T-cell (primary cell): ENCODE data around the gene CTNND2. TPM values are rescaled to one million over a fixed set of nuclear protein-coding genes. Genes with fewer than 3 reads are reported as not detected.

Experiments used
- ATAC-seq, 4 experiments: fragments of 200-7000 bp in 3 of 4; fragments of 150-1000 bp in 1 of 4; cut with Tn5 transposase; replicated peaks in 1 of 4; 1 replicate in 3 of 4; 2 replicates in 1 of 4; pipeline ENCODE4 v1.10.0; 2021; ENCODE audit warnings: moderate library complexity in 3 of 4, mild to moderate bottlenecking in 2 of 4, moderate number of reproducible peaks in 1 of 4
- CTCF ChIA-PET, 2 donors: fragments of 300-600 bp; sonication (Branson Sonifier 250); formaldehyde crosslinking; loops; one replicate each; lab custom pipeline; 2022; ENCODE audit warnings: antibody characterized with exemption in 2 of 2; lab: Charles Lee
- POLR2A ChIA-PET, 2 donors: fragments of 300-600 bp; sonication (Branson Sonifier 250); formaldehyde crosslinking; loops; one replicate each; lab custom pipeline; 2022; ENCODE audit warnings: antibody characterized with exemption in 2 of 2; lab: Charles Lee
- DNase-seq, 35 experiments: peaks; one replicate each; pipeline versions ENCODE4 v3.0.0 to v3.0.0-alpha.2; 2013 to 2023
- H3K27ac ChIP-seq: one replicate; pipeline ENCODE4 v1.5.1; 2013; ENCODE audit warnings: low read length
- H3K27me3 ChIP-seq, 2 experiments: replicated peaks in 1 of 2; 1 replicate in 1 of 2; 2 replicates in 1 of 2; pipeline versions ENCODE4 v1.6.1 to v1.7.0; 2013; ENCODE audit warnings: low read length in 1 of 2, mixed read lengths in 1 of 2; ENCODE audit not compliant: control insufficient read depth in 2 of 2, insufficient read depth in 2 of 2; ENCODE audit errors: extremely low read depth in 1 of 2
- H3K36me3 ChIP-seq, 2 donors: 1 replicate in 1 of 2; 2 replicates in 1 of 2; pipeline versions ENCODE4 v1.6.1 to v1.7.0; 2013; ENCODE audit warnings: low read length in 1 of 2; ENCODE audit not compliant: control insufficient read depth in 2 of 2, insufficient read depth in 1 of 2; ENCODE audit errors: extremely low read depth in 1 of 2
- H3K4me1 ChIP-seq, 2 experiments: 1 replicate in 1 of 2; 2 replicates in 1 of 2; pipeline versions ENCODE4 v1.6.1 to v1.7.0; 2013; ENCODE audit warnings: low read length in 2 of 2, mixed read lengths in 1 of 2; ENCODE audit not compliant: insufficient read depth in 2 of 2, control insufficient read depth in 1 of 2; ENCODE audit errors: extremely low read depth in 1 of 2
- H3K4me3 ChIP-seq, 2 donors: 1 replicate in 1 of 2; 2 replicates in 1 of 2; pipeline versions ENCODE4 v1.5.1 to v1.7.0; 2013; ENCODE audit warnings: mild to moderate bottlenecking in 2 of 2, low read length in 1 of 2, moderate library complexity in 1 of 2; ENCODE audit not compliant: control insufficient read depth in 1 of 2; ENCODE audit errors: extremely low read depth in 1 of 2
- H3K9me3 ChIP-seq: 2 replicates; pipeline ENCODE4 v1.7.0; 2013
- H3K27ac Mint-ChIP-seq, 2 donors: one replicate each; pipeline ENCODE4 v1.8.0; 2020 to 2021; ENCODE audit warnings: mild to moderate bottlenecking in 2 of 2, mixed read lengths in 2 of 2
- H3K27me3 Mint-ChIP-seq, 2 donors: one replicate each; pipeline ENCODE4 v1.8.0; 2021 to 2022; ENCODE audit warnings: mixed read lengths in 2 of 2
- H3K36me3 Mint-ChIP-seq: one replicate; pipeline ENCODE4 v1.8.0; 2021; ENCODE audit warnings: mixed read lengths
- H3K4me1 Mint-ChIP-seq, 3 donors: one replicate each; pipeline ENCODE4 v1.8.0; 2020 to 2022; ENCODE audit warnings: mixed read lengths in 3 of 3, mild to moderate bottlenecking in 1 of 3
- H3K4me3 Mint-ChIP-seq, 3 donors: one replicate each; pipeline ENCODE4 v1.8.0; 2020 to 2022; ENCODE audit warnings: mild to moderate bottlenecking in 3 of 3, mixed read lengths in 3 of 3, moderate library complexity in 3 of 3
- H3K9me3 Mint-ChIP-seq, 3 donors: one replicate each; pipeline ENCODE4 v1.8.0; 2020 to 2022; ENCODE audit warnings: mixed read lengths in 3 of 3
- WGBS: methylation state at CpG from one replicate; pipeline ENCODE4 v1.1.5; 2013; ENCODE audit warnings: missing lambda C conversion rate; ENCODE audit not compliant: insufficient coverage; 5-methylcytosine and 5-hydroxymethylcytosine counted together
- total RNA-seq, 35 experiments: library from RNA in 6 of 35; stranded (reverse) in 6 of 35; fragments of 120-200 nt in 1 of 35; gene quantifications; one replicate each; pipeline versions ENCODE4 v1.2.1 to v1.2.4 and lab custom pipeline; 2013 to 2026

The CTNND2 gene
- total RNA-seq, 5 donors from 2014 or later (not counting 1 experiment from before 2014, with no cell fraction given): 0.22 TPM; not detected in 4

GRCh38 chr5:11599499-11599898, 304.7 kb downstream of the CTNND2 start:
- no peaks in the 10 kb centered on the region for H3K9me3 ChIP-seq
- H3K4me3 ChIP-seq: no peak overlapping the region
- no peak for DNase-seq
- H3K36me3 Mint-ChIP-seq: no peaks in the 10 kb centered on the region
- H3K4me3 Mint-ChIP-seq: no peak overlapping the region
- ATAC-seq: no peak
- ChIA-PET POLR2A (no interaction called here), CTCF (no interaction called here)
- no peaks in the 10 kb centered on the region for H3K4me1 Mint-ChIP-seq
- H3K4me1 ChIP-seq: no peaks in the 10 kb centered on the region
- H3K27me3 ChIP-seq: no peaks in the 10 kb centered on the region
- 73% methylated on average over 4 of the region's 5 CpGs for WGBS
- H3K9me3 Mint-ChIP-seq: peaks cover 0 to 2% (median 0%) of the 10 kb centered on the region in 3 donors
- no peaks in the 10 kb centered on the region for H3K36me3 ChIP-seq
- no peak overlapping the region for H3K27ac ChIP-seq
- no peaks in the 10 kb centered on the region for H3K27me3 Mint-ChIP-seq
- no peak overlapping the region for H3K27ac Mint-ChIP-seq

GRCh38 chr5:11596657-11597071, 307.6 kb downstream of the CTNND2 start:
- ChIA-PET POLR2A (no interaction called here), CTCF (no interaction called here)
- no peak for DNase-seq
- H3K36me3 Mint-ChIP-seq: no peaks in the 10 kb centered on the region
- WGBS: 100% methylated on average over 3 of the region's 5 CpGs
- Histone ChIP-seq H3K27me3 (no peaks in the 10 kb centered on the region), H3K4me3 (no peak overlapping the region), H3K4me1 (no peaks in the 10 kb centered on the region), H3K36me3 (no peaks in the 10 kb centered on the region), H3K27ac (no peak overlapping the region), H3K9me3 (no peaks in the 10 kb centered on the region)
- no peak overlapping the region for H3K4me3 Mint-ChIP-seq
- no peak for ATAC-seq
- H3K27me3 Mint-ChIP-seq: peaks cover 0 to 3% of the 10 kb centered on the region in 2 donors
- no peaks in the 10 kb centered on the region for H3K4me1 Mint-ChIP-seq
- H3K9me3 Mint-ChIP-seq: peaks cover 0 to 9% (median 0%) of the 10 kb centered on the region in 3 donors
- H3K27ac Mint-ChIP-seq: no peak overlapping the region

GRCh38 chr5:11596185-11596584, 308.1 kb downstream of the CTNND2 start:
- no peak overlapping the region for H3K4me3 ChIP-seq
- no CpG with 5 or more reads among the region's 1 CpG for WGBS
- Mint-ChIP-seq H3K27me3 (peaks cover 0 to 3% of the 10 kb centered on the region in 2 donors), H3K27ac (no peak overlapping the region), H3K9me3 (peaks cover 0 to 9% (median 0%) of the 10 kb centered on the region in 3 donors), H3K4me3 (no peak overlapping the region), H3K36me3 (no peaks in the 10 kb centered on the region), H3K4me1 (no peaks in the 10 kb centered on the region)
- H3K9me3 ChIP-seq: no peaks in the 10 kb centered on the region
- ChIA-PET CTCF (no interaction called here), POLR2A (no interaction called here)
- H3K27ac ChIP-seq: no peak overlapping the region
- no peaks in the 10 kb centered on the region for H3K36me3 ChIP-seq
- ATAC-seq (no peak), DNase-seq (no peak)
- H3K27me3 ChIP-seq: no peaks in the 10 kb centered on the region
- no peaks in the 10 kb centered on the region for H3K4me1 ChIP-seq

GRCh38 chr5:11595045-11595444, 309.2 kb downstream of the CTNND2 start:
- H3K9me3 ChIP-seq: no peaks in the 10 kb centered on the region
- H3K4me1 ChIP-seq: no peaks in the 10 kb centered on the region
- no peaks in the 10 kb centered on the region for H3K27me3 ChIP-seq
- no peaks in the 10 kb centered on the region for H3K36me3 ChIP-seq
- H3K27ac Mint-ChIP-seq: no peak overlapping the region
- peaks cover 0 to 3% of the 10 kb centered on the region in 2 donors for H3K27me3 Mint-ChIP-seq
- no peaks in the 10 kb centered on the region for H3K36me3 Mint-ChIP-seq
- ATAC-seq (no peak), DNase-seq (no peak)
- ChIA-PET CTCF (no interaction called here), POLR2A (interaction anchor here in 1 of 2 donors (0.6 kb wide), 1 partner anchor 168 kb away, joined by 3 read pairs; no protein-coding TSS in a partner anchor)
- H3K4me3 ChIP-seq: no peak overlapping the region
- peaks cover 0 to 9% (median 5%) of the 10 kb centered on the region in 3 donors for H3K9me3 Mint-ChIP-seq
- H3K4me3 Mint-ChIP-seq: no peak overlapping the region
- no peaks in the 10 kb centered on the region for H3K4me1 Mint-ChIP-seq
- WGBS: 100% methylated on average over 1 of the region's 3 CpGs
- no peak overlapping the region for H3K27ac ChIP-seq

- H3K27me3 ChIP-seq: no peaks in the 10 kb centered on the region
- no peaks in the 10 kb centered on the region for H3K4me1 Mint-ChIP-seq
- H3K27ac Mint-ChIP-seq: no peak overlapping the region
- ChIA-PET CTCF (no interaction called here), POLR2A (no interaction called here)
- H3K9me3 ChIP-seq: no peaks in the 10 kb centered on the region
- DNase-seq: no peak
- H3K4me3 Mint-ChIP-seq: no peak overlapping the region
- H3K4me3 ChIP-seq: no peak overlapping the region
- H3K4me1 ChIP-seq: no peaks in the 10 kb centered on the region
- H3K36me3 ChIP-seq: no peaks in the 10 kb centered on the region
- H3K27me3 Mint-ChIP-seq: peaks cover 0 to 3% of the 10 kb centered on the region in 2 donors
- no CpG with 5 or more reads among the region's 2 CpGs for WGBS
- no peak for ATAC-seq
- H3K27ac ChIP-seq: no peak overlapping the region
- no peaks in the 10 kb centered on the region for H3K36me3 Mint-ChIP-seq
- H3K9me3 Mint-ChIP-seq: peaks cover 0 to 6% (median 5%) of the 10 kb centered on the region in 3 donors
Observed at GRCh38 chr5:11594021-11594420, 310.2 kb downstream of the CTNND2 start.

GRCh38 chr5:11590475-11590874, 313.8 kb downstream of the CTNND2 start:
- H3K27ac ChIP-seq: no peak overlapping the region
- H3K27me3 Mint-ChIP-seq: peaks cover 0 to 3% of the 10 kb centered on the region in 2 donors
- no peaks in the 10 kb centered on the region for H3K36me3 ChIP-seq
- H3K9me3 ChIP-seq: no peaks in the 10 kb centered on the region
- H3K4me1 Mint-ChIP-seq: peaks cover 0 to 3% (median 0%) of the 10 kb centered on the region in 3 donors
- no peak overlapping the region for H3K27ac Mint-ChIP-seq
- DNase-seq (no peak), ATAC-seq (no peak)
- H3K4me3 ChIP-seq: no peak overlapping the region
- H3K27me3 ChIP-seq: peaks cover 0 to 3% of the 10 kb centered on the region in 2 experiments
- ChIA-PET POLR2A (no interaction called here), CTCF (no interaction called here)
- no peaks in the 10 kb centered on the region for H3K36me3 Mint-ChIP-seq
- H3K4me3 Mint-ChIP-seq: no peak overlapping the region
- H3K9me3 Mint-ChIP-seq: peaks cover 0 to 8% (median 5%) of the 10 kb centered on the region in 3 donors
- 100% methylated on average over 2 of the region's 6 CpGs for WGBS
- H3K4me1 ChIP-seq: no peaks in the 10 kb centered on the region
